Breast epithelium (tissue), 4 donors: ENCODE data around the gene KCNN3. TPM values are rescaled to one million over a fixed set of nuclear protein-coding genes. Genes with fewer than 3 reads are reported as not detected.
A peak's percentile ranks its signal among the peaks of the same experiment; 100 is the strongest.

Source experiments
- DNase-seq, 2 donors: peaks; one replicate each; pipeline ENCODE4 v3.0.0-alpha.2; 2019; ENCODE audit warnings: low spot score in 2 of 2
- H3K27ac ChIP-seq, 2 donors: fragments of 200-600 bp; sonication (generic) in 1 of 2; one replicate each; pipeline ENCODE4 v1.5.1; 2016 to 2019; ENCODE audit warnings: mild to moderate bottlenecking in 1 of 2
- H3K27me3 ChIP-seq, 2 donors: fragments of 200-600 bp; sonication (generic) in 1 of 2; one replicate each; pipeline versions ENCODE4 v1.5.1 to v1.6.0; 2017 to 2019; ENCODE audit warnings: control low read depth in 1 of 2, mild to moderate bottlenecking in 1 of 2
- H3K36me3 ChIP-seq: fragments of 200-600 bp; one replicate; pipeline ENCODE4 v1.5.1; 2019
- H3K4me1 ChIP-seq, 2 donors: fragments of 200-600 bp; sonication (generic); one replicate each; pipeline ENCODE4 v1.5.1; 2016 to 2019; ENCODE audit warnings: control low read depth in 1 of 2
- H3K4me3 ChIP-seq, 3 donors: fragments of 200-600 bp; sonication (generic); 1 replicate in 2 of 3; 2 replicates in 1 of 3; pipeline ENCODE4 v1.5.1; 2016 to 2019; ENCODE audit warnings: mild to moderate bottlenecking in 3 of 3, moderate library complexity in 2 of 3
- H3K9me3 ChIP-seq, 2 donors: fragments of 200-600 bp; sonication (generic) in 1 of 2; one replicate each; pipeline ENCODE4 v1.5.1; 2016 to 2019; ENCODE audit warnings: control low read depth in 1 of 2
- POLR2A ChIP-seq: fragments of 450-650 bp; IDR thresholded peaks from one replicate; pipeline ENCODE4 v1.6.1; 2016; ENCODE audit warnings: antibody characterized with exemption, mild to moderate bottlenecking, moderate library complexity
- POLR2AphosphoS5 ChIP-seq, 3 donors: sonication (generic); formaldehyde crosslinking; IDR thresholded peaks; one replicate each; pipeline ENCODE4 v1.6.1; 2017; ENCODE audit warnings: antibody characterized with exemption in 3 of 3
- intact Hi-C: fragments of 100-400 bp; cut with DNase I; formaldehyde crosslinking; loops from one replicate; pipeline ENCODE4 v1.15.1; 2023; ENCODE audit warnings: low total_unique reads
- total RNA-seq, 3 donors: library from RNA; depleted of rRNA; stranded (reverse); fragments of >200 nt; gene quantifications; one replicate each; pipeline ENCODE4 v1.1.0, GENCODE V29; 2016
- TF ChIP-seq, protein P1 (sequence below), 3 donors: fragments of 450-650 bp; IDR thresholded peaks; one replicate each; pipeline ENCODE4 v1.5.1; 2016 to 2017; ENCODE audit warnings: antibody characterized with exemption in 3 of 3, mild to moderate bottlenecking in 3 of 3, moderate library complexity in 3 of 3

Gene KCNN3
- total RNA-seq, 3 donors from 2014 or later, result 0.96 to 1.6 (median 1.0) TPM

DNA sequence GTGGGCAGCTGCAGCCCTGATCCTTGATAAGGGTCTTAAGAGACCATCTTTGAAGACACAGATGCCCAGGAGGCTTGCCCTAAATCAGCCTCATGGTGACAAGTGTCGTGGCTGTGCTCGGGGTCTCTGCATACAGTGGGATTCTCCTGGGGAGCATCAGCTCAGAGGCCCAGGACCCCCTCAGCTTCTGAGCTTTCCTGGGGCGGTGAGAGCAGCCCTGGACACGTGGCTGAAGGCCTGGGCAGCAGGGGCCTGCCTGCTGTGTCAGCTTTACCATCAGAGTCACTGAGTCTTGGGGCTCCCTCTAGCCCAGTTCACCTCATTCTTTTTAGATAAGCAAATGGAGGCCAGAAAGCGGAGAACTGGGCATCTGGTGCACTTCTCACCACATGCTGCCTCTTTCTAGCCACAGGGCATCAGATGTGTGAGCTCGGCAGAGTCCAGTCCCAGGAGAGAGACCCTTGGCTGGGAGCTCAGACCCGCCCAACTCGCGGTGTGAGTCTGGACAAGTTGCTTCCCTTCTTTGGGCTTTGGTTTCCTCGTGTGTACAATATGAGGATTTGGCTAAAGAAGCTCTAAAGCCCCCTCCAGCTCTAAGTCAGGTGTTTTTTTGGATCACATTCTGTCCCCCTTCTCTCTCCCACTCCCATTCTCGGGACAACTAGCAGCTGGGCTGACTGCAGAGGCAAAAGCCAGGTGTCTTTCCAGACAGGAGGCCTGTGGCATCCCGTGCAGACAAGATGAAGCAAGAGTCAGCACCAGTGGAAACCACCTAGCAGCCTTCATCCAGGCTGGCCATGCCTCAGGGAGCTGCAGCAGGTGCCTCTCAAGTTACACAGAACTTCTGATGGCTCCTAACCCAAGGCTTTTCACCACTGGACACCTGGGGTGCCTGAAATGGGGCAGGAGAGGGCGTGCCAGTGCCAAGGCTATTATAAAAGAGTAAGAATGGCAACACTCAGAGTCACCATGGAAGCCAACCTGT lies 119.1 kb downstream of the KCNN3 start:
- no peak overlapping the region for H3K4me3 ChIP-seq
- H3K4me1 ChIP-seq, result no peaks in the 10 kb centered on the region
- DNase-seq, result no peak
- intact Hi-C loops, result no loop called here
- H3K9me3 ChIP-seq, result no peaks in the 10 kb centered on the region
- H3K27ac ChIP-seq, result peak overlapping the region in 1 of 2 donors; percentile 43
- no peaks in the 10 kb centered on the region for H3K27me3 ChIP-seq
- no peaks in the 10 kb centered on the region for H3K36me3 ChIP-seq
- TF ChIP-seq POLR2A, result no peak
- no peak for TF ChIP-seq POLR2AphosphoS5 (IDR thresholded peaks at IDR 0.05)

DNA sequence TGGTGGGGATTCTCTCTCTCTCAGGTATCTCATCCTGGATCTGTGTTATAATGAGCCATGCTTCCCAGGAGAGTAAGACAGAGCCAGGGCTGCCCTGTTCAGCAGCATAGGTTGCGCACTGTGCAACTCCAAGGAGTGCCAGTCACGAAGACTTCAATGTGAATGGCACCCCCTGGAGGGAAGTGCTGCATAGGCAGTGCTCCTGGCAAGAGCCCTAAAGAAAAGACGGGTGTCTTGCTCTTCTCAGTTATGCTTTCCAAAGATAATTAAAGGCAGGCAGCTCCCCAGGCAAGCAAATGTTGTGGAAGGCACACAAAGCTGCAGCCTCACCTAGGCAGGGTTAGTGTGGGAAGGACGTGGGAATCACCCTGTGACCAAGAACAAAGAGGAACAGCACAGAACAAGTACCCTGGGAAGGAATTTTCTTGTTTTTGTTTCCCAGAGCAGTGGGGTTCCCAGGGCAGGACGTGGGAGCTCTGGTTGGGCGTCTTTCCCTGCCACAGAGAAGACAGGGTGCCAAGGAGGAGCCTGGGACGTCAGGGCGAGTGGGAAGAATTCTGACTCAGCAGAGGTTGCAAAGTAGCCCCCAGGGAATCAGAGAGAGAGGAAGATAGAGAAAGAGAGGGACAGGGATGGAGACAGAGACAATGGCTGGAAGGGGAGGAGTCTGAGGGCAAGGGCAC lies 120.9 kb downstream of the KCNN3 start:
- Histone ChIP-seq H3K27ac (no peak overlapping the region), H3K9me3 (no peaks in the 10 kb centered on the region), H3K27me3 (no peaks in the 10 kb centered on the region), H3K36me3 (no peaks in the 10 kb centered on the region), H3K4me3 (no peak overlapping the region), H3K4me1 (no peaks in the 10 kb centered on the region)
- TF ChIP-seq POLR2A (no peak), POLR2AphosphoS5 (IDR thresholded peaks at IDR 0.05) (no peak)
- TF ChIP-seq, protein P1, sequence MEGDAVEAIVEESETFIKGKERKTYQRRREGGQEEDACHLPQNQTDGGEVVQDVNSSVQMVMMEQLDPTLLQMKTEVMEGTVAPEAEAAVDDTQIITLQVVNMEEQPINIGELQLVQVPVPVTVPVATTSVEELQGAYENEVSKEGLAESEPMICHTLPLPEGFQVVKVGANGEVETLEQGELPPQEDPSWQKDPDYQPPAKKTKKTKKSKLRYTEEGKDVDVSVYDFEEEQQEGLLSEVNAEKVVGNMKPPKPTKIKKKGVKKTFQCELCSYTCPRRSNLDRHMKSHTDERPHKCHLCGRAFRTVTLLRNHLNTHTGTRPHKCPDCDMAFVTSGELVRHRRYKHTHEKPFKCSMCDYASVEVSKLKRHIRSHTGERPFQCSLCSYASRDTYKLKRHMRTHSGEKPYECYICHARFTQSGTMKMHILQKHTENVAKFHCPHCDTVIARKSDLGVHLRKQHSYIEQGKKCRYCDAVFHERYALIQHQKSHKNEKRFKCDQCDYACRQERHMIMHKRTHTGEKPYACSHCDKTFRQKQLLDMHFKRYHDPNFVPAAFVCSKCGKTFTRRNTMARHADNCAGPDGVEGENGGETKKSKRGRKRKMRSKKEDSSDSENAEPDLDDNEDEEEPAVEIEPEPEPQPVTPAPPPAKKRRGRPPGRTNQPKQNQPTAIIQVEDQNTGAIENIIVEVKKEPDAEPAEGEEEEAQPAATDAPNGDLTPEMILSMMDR (IDR thresholded peaks at IDR 0.05), result no peak
- intact Hi-C loops, result no loop called here
- DNase-seq, result no peak

DNA sequence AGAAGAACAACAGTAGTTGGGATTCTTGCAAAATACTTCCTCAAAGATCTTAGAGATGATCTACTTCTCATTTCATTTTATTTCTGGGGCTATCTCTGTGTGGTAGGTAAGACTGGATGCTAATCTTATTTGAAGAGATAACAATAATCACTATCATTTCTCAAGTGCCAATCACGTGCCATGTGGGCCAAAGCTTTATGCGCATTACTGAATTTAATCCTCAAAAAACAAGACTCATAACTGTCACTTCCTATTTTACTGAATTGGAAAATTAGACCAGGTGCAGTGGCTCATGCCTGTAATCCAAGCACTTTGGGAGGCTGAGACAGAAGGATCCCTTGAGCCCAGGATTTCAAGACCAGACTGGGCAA lies 121.7 kb downstream of the KCNN3 start:
- Histone ChIP-seq H3K9me3 (no peaks in the 10 kb centered on the region), H3K4me3 (no peak overlapping the region), H3K4me1 (no peaks in the 10 kb centered on the region), H3K27ac (peak overlapping the region in 1 of 2 donors; percentile 7), H3K36me3 (no peaks in the 10 kb centered on the region), H3K27me3 (no peaks in the 10 kb centered on the region)
- no peak for DNase-seq
- intact Hi-C loops, result no loop called here
- TF ChIP-seq POLR2A (no peak), POLR2AphosphoS5 (IDR thresholded peaks at IDR 0.05) (no peak)
- TF ChIP-seq, protein P1 (IDR thresholded peaks at IDR 0.05), result no peak

DNA sequence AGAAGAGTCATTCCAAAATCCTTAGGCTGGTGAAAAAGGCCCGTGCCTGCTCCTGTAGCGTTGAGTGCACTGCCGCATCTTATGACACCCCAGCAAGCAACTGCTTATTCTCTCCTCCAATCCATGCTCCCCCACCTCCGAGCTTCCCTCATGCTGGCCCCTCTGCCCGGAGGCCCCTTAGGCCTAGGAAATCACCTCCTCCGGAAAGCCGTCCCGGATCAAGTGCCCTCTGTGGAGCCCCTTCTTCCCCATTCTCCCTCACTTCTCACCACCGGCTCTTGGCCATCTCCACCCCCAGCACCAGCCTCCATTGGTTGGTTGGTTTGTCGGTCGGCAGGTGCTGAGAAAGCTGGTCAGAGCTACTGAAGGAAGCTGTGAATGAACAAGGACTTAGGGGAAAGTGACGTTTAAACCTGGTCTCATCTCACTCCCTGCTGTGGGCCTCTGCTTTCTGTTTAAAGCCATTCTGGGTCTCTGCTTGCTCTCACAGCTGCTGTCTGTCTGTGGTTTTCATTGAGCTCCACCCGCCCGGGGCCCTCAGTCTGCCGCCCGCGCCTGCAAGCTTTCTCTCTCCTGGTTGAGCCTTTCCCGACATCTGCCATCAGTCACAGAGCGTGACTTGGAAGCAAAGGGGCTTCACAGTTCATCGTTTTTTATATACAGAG lies 122.2 kb downstream of the KCNN3 start:
- Histone ChIP-seq H3K27ac (peak overlapping the region in 1 of 2 donors; percentile 7), H3K36me3 (no peaks in the 10 kb centered on the region), H3K4me3 (no peak overlapping the region), H3K4me1 (no peaks in the 10 kb centered on the region), H3K27me3 (no peaks in the 10 kb centered on the region), H3K9me3 (no peaks in the 10 kb centered on the region)
- no peak for DNase-seq
- TF ChIP-seq POLR2A (no peak), POLR2AphosphoS5 (IDR thresholded peaks at IDR 0.05) (no peak)
- TF ChIP-seq, protein P1 (IDR thresholded peaks at IDR 0.05), result no peak
- intact Hi-C loops, result no loop called here

DNA sequence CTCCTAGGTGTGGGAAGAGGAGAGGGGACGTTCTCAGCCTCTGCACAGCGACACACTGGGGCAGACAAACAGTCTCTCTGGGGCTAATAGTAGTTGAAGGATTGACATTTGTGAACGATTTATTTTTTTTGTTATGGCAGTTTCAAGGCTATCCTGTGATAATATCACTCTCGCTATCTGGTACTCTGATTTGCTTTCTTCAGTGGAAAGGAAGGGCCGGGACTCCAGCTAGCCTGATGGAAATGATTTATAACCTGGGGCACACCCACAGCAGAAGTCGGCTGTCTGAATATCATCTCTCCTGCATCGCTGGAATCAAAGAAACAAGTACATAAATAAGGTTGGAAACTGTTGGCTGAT lies 122.7 kb downstream of the KCNN3 start:
- Histone ChIP-seq H3K36me3 (no peaks in the 10 kb centered on the region), H3K4me1 (no peaks in the 10 kb centered on the region), H3K4me3 (no peak overlapping the region), H3K27me3 (no peaks in the 10 kb centered on the region), H3K9me3 (no peaks in the 10 kb centered on the region), H3K27ac (no peak overlapping the region)
- DNase-seq, result no peak
- intact Hi-C loops, result no loop called here
- TF ChIP-seq POLR2AphosphoS5 (IDR thresholded peaks at IDR 0.05) (no peak), POLR2A (no peak)
- TF ChIP-seq, protein P1 (IDR thresholded peaks at IDR 0.05), result no peak
